ENCODE measurements around the gene ZNF865.

The ZNF865 gene

GRCh38 chr19:55656552-55656951 lies 51.1 kb downstream of the ZNF865 start:
- H3K4me3 ChIP-seq (ENCODE audit: low read length) = peak overlapping the region; percentile 78
- WGBS = 69% methylated on average over 7 of the region's 7 CpGs

DNA sequence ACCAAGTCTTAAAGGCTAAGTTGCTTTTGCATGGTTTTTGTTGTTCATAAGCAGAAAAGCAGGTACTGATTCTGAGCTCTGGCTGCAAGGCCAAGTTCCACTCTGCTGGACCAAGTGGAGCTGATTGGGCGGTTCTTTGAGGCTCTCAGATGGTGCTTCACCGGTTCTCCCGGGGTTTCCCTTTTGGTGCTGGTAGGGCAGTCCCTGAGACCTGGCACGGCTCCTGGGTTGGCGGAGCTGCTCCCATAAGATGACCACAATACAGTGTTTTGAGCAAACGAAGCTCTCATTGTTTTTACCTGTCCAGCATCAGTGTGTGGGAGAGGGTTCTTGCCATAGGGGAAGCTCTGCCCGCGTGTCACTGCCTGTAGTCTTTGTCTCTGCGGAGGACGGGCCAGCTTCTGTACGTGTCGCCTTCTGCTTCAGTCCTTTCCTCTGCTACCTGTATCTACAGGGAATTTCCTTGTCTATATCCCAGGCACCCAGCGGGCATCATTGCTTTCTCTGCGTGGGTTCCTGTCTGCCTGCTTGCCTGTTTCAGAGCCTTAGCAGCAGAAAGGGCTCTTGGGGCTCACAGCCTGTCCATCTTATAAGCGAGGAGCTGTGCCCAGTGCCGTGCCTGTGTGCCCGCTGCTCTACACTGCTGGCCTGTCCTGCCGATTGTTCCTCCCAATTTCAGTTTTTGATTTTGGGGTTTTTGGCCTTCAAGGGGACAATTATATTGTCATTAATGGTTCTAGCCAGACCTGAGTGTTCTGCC lies 51.7 kb downstream of the ZNF865 start:
- Histone ChIP-seq H3K36me3 (ENCODE audit: insufficient read depth, low read length) (peaks cover 38% of the 10 kb centered on the region), H3K9ac (ENCODE audit: low read depth, low read length) (peak overlapping the region; percentile 100), H3K4me1 (ENCODE audit: insufficient read depth, low read length) (peaks cover 23% of the 10 kb centered on the region; the same call in 1 of the 2 replicates), H3K27me3 (ENCODE audit: insufficient read depth, low read length) (no peaks in the 10 kb centered on the region), H3K4me3 (ENCODE audit: low read length) (peak overlapping the region; percentile 78), H3K27ac (ENCODE audit: low read depth, low read length) (no peak overlapping the region), H3K9me3 (ENCODE audit: insufficient read depth, low read depth, low read length) (no peaks in the 10 kb centered on the region)
- 71% methylated on average over 18 of the region's 18 CpGs for WGBS

More at GRCh38 chr19:55656552-55656951, 51.1 kb downstream of the ZNF865 start:
- no peaks in the 10 kb centered on the region for H3K27me3 ChIP-seq (ENCODE audit: insufficient read depth, low read length)
- no peak overlapping the region for H3K27ac ChIP-seq (ENCODE audit: low read depth, low read length)
- H3K4me1 ChIP-seq (ENCODE audit: insufficient read depth, low read length) = peaks cover 23% of the 10 kb centered on the region; the same call in 1 of the 2 replicates
- peak overlapping the region; percentile 100 for H3K9ac ChIP-seq (ENCODE audit: low read depth, low read length)
- H3K36me3 ChIP-seq (ENCODE audit: insufficient read depth, low read length) = peaks cover 32% of the 10 kb centered on the region
- H3K9me3 ChIP-seq (ENCODE audit: insufficient read depth, low read depth, low read length) = no peaks in the 10 kb centered on the region

DNA sequence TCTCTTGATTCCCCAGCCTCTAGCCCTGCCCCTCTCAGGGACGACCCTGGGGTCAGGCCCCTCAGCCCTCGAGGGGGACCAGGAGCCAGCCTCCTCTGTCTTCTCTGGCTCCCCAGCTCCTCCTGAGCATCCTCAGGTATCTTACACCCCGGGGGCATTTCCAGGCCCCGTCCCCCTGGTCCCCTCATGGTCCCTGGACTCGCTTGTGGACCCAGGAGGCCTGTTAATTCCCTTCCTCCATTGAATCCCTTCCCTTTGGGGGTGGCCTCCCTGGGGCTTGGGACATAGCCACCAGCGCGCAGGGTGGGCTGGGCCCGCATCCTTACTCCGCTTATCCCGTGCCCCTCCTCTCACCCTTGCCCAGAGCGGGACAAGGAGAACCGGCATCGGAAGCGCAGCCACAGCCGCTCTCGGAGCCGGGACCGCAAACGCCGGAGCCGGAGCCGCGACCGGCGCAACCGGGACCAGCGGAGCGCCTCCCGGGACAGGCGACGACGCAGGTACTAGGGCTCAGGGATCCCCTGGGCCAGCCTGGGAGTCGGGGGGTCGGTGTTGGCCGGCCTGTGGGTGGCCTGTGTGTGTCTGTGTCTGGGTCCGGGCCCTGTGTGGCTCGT lies 53.5 kb downstream of the ZNF865 start:
- Histone ChIP-seq H3K27ac (ENCODE audit: low read depth, low read length) (no peak overlapping the region), H3K4me3 (ENCODE audit: low read length) (no peak overlapping the region), H3K36me3 (ENCODE audit: insufficient read depth, low read length) (peaks cover 55% of the 10 kb centered on the region), H3K4me1 (ENCODE audit: insufficient read depth, low read length) (peaks cover 23% of the 10 kb centered on the region; the same call in 1 of the 2 replicates), H3K9me3 (ENCODE audit: insufficient read depth, low read depth, low read length) (no peaks in the 10 kb centered on the region), H3K9ac (ENCODE audit: low read depth, low read length) (no peak overlapping the region; the same call in 1 of the 2 replicates), H3K27me3 (ENCODE audit: insufficient read depth, low read length) (no peaks in the 10 kb centered on the region)
- 96% methylated on average over 37 of the region's 37 CpGs for WGBS

DNA sequence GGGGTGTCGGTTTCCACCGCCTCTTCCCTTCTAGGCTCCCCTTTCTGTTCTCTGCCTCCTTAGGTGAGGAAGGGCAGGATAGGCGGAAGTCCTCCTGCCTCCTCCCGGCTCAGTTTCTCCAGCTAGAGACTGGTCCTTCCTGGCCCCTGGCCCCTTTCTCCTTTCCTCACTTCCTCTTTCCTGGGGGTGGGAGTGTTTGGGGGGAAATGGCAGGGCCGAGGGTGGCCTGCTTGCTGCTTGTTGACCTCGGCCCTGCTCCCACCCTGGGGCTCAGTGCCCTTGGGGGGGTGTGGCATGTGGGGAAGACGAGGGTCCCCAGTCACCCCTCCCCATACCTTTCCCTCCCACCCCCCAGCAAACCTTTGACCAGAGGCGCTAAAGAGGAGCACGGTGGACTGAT lies 54.4 kb downstream of the ZNF865 start:
- Histone ChIP-seq H3K27me3 (ENCODE audit: insufficient read depth, low read length) (no peaks in the 10 kb centered on the region), H3K36me3 (ENCODE audit: insufficient read depth, low read length) (peaks cover 63% of the 10 kb centered on the region), H3K27ac (ENCODE audit: low read depth, low read length) (no peak overlapping the region), H3K4me3 (ENCODE audit: low read length) (no peak overlapping the region), H3K4me1 (ENCODE audit: insufficient read depth, low read length) (peaks cover 23% of the 10 kb centered on the region; the same call in 1 of the 2 replicates), H3K9me3 (ENCODE audit: insufficient read depth, low read depth, low read length) (no peaks in the 10 kb centered on the region), H3K9ac (ENCODE audit: low read depth, low read length) (no peak overlapping the region)
- 94% methylated on average over 7 of the region's 9 CpGs for WGBS

GRCh38 chr19:55660404-55660803 lies 55.0 kb downstream of the ZNF865 start:
- Histone ChIP-seq H3K27ac (ENCODE audit: low read depth, low read length) (no peak overlapping the region), H3K9me3 (ENCODE audit: insufficient read depth, low read depth, low read length) (no peaks in the 10 kb centered on the region), H3K36me3 (ENCODE audit: insufficient read depth, low read length) (peaks cover 68% of the 10 kb centered on the region), H3K9ac (ENCODE audit: low read depth, low read length) (no peak overlapping the region), H3K27me3 (ENCODE audit: insufficient read depth, low read length) (no peaks in the 10 kb centered on the region), H3K4me1 (ENCODE audit: insufficient read depth, low read length) (peaks cover 23% of the 10 kb centered on the region; the same call in 1 of the 2 replicates), H3K4me3 (ENCODE audit: low read length) (no peak overlapping the region)
- 98% methylated on average over 12 of the region's 12 CpGs for WGBS

- Histone ChIP-seq H3K4me1 (ENCODE audit: insufficient read depth, low read length) (peaks cover 23% of the 10 kb centered on the region; the same call in 1 of the 2 replicates), H3K9me3 (ENCODE audit: insufficient read depth, low read depth, low read length) (no peaks in the 10 kb centered on the region), H3K27ac (ENCODE audit: low read depth, low read length) (no peak overlapping the region), H3K9ac (ENCODE audit: low read depth, low read length) (no peak overlapping the region), H3K4me3 (ENCODE audit: low read length) (no peak overlapping the region), H3K27me3 (ENCODE audit: insufficient read depth, low read length) (no peaks in the 10 kb centered on the region), H3K36me3 (ENCODE audit: insufficient read depth, low read length) (peaks cover 74% of the 10 kb centered on the region)
- 95% methylated on average over 16 of the region's 16 CpGs for WGBS
Measured at GRCh38 chr19:55660991-55661390, 55.5 kb downstream of the ZNF865 start.

- no peaks in the 10 kb centered on the region for H3K27me3 ChIP-seq (ENCODE audit: insufficient read depth, low read length)
- peaks cover 82% of the 10 kb centered on the region for H3K36me3 ChIP-seq (ENCODE audit: insufficient read depth, low read length)
- no peak overlapping the region for H3K4me3 ChIP-seq (ENCODE audit: low read length)
- WGBS = 90% methylated on average over 7 of the region's 7 CpGs
- H3K9me3 ChIP-seq (ENCODE audit: insufficient read depth, low read depth, low read length) = no peaks in the 10 kb centered on the region
- peaks cover 16% of the 10 kb centered on the region; the same call in 1 of the 2 replicates for H3K4me1 ChIP-seq (ENCODE audit: insufficient read depth, low read length)
- no peak overlapping the region for H3K9ac ChIP-seq (ENCODE audit: low read depth, low read length)
- H3K27ac ChIP-seq (ENCODE audit: low read depth, low read length) = no peak overlapping the region
Measured at GRCh38 chr19:55661826-55662225, 56.4 kb downstream of the ZNF865 start.

GRCh38 chr19:55663846-55664536 lies 58.5 kb downstream of the ZNF865 start:
- Histone ChIP-seq H3K27ac (ENCODE audit: low read depth, low read length) (no peak overlapping the region), H3K36me3 (ENCODE audit: insufficient read depth, low read length) (peaks cover 94% of the 10 kb centered on the region), H3K4me1 (ENCODE audit: insufficient read depth, low read length) (no peaks in the 10 kb centered on the region), H3K9me3 (ENCODE audit: insufficient read depth, low read depth, low read length) (no peaks in the 10 kb centered on the region), H3K4me3 (ENCODE audit: low read length) (no peak overlapping the region), H3K27me3 (ENCODE audit: insufficient read depth, low read length) (no peaks in the 10 kb centered on the region), H3K9ac (ENCODE audit: low read depth, low read length) (no peak overlapping the region)
- 91% methylated on average over 20 of the region's 20 CpGs for WGBS

DNA sequence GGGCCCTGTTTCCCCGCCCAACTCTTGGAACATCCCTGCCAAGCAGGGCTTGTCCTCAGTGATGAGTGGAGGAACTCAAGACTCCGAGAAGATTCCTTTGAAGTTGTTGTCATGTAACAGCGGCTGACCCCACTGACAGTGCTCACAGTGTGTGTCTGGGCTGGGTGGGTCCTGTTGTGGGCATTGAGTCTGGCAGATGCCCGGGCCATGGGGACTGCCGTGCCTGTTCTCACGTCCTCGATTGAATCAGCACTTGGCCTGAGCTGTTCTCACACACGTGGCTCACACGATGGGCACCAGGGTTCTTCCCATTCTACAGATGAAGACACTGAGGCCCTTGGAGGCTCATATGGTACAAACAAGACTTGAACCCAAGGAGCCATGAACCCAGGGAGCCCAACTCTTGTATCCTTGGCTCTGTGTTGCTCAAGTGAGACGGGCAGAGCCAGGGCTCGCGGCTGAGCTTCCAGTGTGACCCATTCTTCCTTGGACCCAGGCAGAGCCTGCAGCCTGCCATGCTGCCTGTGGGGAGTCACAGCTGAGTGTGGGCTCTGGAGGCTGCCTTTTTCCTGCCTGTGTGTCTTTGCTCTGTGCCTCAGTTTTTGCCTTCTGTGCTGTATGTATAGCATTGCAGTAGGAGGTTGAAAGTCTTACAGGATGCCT lies 61.0 kb downstream of the ZNF865 start:
- Histone ChIP-seq H3K36me3 (ENCODE audit: insufficient read depth, low read length) (peaks cover 93% of the 10 kb centered on the region), H3K4me3 (ENCODE audit: low read length) (no peak overlapping the region), H3K4me1 (ENCODE audit: insufficient read depth, low read length) (0 out of 2 replicates have a peak, but pooled peaks cover 3% of the 10 kb centered on the region), H3K9ac (ENCODE audit: low read depth, low read length) (no peak overlapping the region), H3K9me3 (ENCODE audit: insufficient read depth, low read depth, low read length) (no peaks in the 10 kb centered on the region), H3K27ac (ENCODE audit: low read depth, low read length) (no peak overlapping the region), H3K27me3 (ENCODE audit: insufficient read depth, low read length) (no peaks in the 10 kb centered on the region)
- 96% methylated on average over 12 of the region's 12 CpGs for WGBS

Data from HUES64 (cell line).